Sigmoid colon (tissue), 7 donors: ENCODE measurements around the gene NANP. TPM values are rescaled to one million over a fixed set of nuclear protein-coding genes. Genes with fewer than 3 reads are reported as not detected.
"Not testable (repeated sequence)": the region's sequence is repeated elsewhere in the genome, so short reads cannot be mapped to it uniquely, and the experiment has no call there.

Source experiments
- DNase-seq: peaks from one replicate; pipeline ENCODE4 v3.0.0-alpha.2; 2019
- H3K27ac ChIP-seq, 4 donors: fragments of 200-600 bp; sonication (generic); one replicate each; pipeline ENCODE4 v1.5.1; 2016 to 2019; ENCODE audit warnings: mild to moderate bottlenecking in 1 of 4
- H3K27me3 ChIP-seq, 3 donors: fragments of 200-600 bp; sonication (generic); one replicate each; pipeline ENCODE4 v1.5.1; 2019; ENCODE audit warnings: mild to moderate bottlenecking in 1 of 3
- H3K36me3 ChIP-seq, 4 donors: fragments of 200-600 bp; sonication (generic); one replicate each; pipeline ENCODE4 v1.5.1; 2016 to 2019
- H3K4me1 ChIP-seq, 4 donors: fragments of 200-600 bp; sonication (generic); one replicate each; pipeline ENCODE4 v1.5.1; 2017 to 2019
- H3K4me3 ChIP-seq, 4 donors: fragments of 200-600 bp; sonication (generic); one replicate each; pipeline ENCODE4 v1.5.1; 2017 to 2019; ENCODE audit warnings: mild to moderate bottlenecking in 2 of 4, moderate library complexity in 1 of 4
- H3K9me3 ChIP-seq, 4 donors: fragments of 200-600 bp in 3 of 4; sonication (generic) in 3 of 4; one replicate each; pipeline versions ENCODE4 v1.5.1 to v1.6.1; 2013 to 2019
- CTCF ChIP-seq, 4 experiments: fragments of 450-650 bp in 3 of 4; fragments of 200-600 bp in 1 of 4; IDR thresholded peaks; one replicate each; pipeline ENCODE4 v1.5.1; 2016 to 2019; ENCODE audit warnings: antibody characterized with exemption in 4 of 4, mild to moderate bottlenecking in 3 of 4, moderate library complexity in 2 of 4
- EP300 ChIP-seq, 4 donors: sonication (generic); formaldehyde crosslinking; IDR thresholded peaks; one replicate each; pipeline ENCODE4 v1.6.1; 2017; ENCODE audit warnings: antibody characterized with exemption in 4 of 4
- POLR2A ChIP-seq, 2 donors: fragments of 450-650 bp; IDR thresholded peaks; one replicate each; pipeline ENCODE4 v1.6.1; 2016; ENCODE audit warnings: antibody characterized with exemption in 2 of 2, mild to moderate bottlenecking in 2 of 2, moderate library complexity in 2 of 2
- POLR2AphosphoS5 ChIP-seq, 4 donors: sonication (generic); formaldehyde crosslinking; IDR thresholded peaks; one replicate each; pipeline ENCODE4 v1.6.1; 2017; ENCODE audit warnings: antibody characterized with exemption in 4 of 4
- WGBS, 2 donors: extraction: QIAGEN DNeasy Blood & Tissue Kit; methylation state at CpG; one replicate each; pipeline ENCODE4 v1.1.7; 2013; 5-methylcytosine and 5-hydroxymethylcytosine counted together
- intact Hi-C: fragments of 100-400 bp; cut with DNase I; formaldehyde crosslinking; loops from one replicate; pipeline ENCODE4 v1.15.1; 2023
- polyA plus RNA-seq, 3 donors: library from polyadenylated mRNA; stranded (reverse); fragments of 200-250 nt; gene quantifications; one replicate each; pipeline ENCODE4 v1.2.3, GENCODE V29; 2013
- total RNA-seq, 4 donors: library from RNA; depleted of rRNA; stranded (reverse); fragments of >200 nt; gene quantifications; one replicate each; pipeline ENCODE4 v1.1.0, GENCODE V29; 2016
- donor health status: healthy with polysubstance abuse.
- donor health status: Bipolar disorder and iron deficiency.
- donor health status: healthy.

The NANP gene
- total and polyA plus RNA-seq, 7 donors = 1.2 to 5.7 (median 3.9) TPM

DNA sequence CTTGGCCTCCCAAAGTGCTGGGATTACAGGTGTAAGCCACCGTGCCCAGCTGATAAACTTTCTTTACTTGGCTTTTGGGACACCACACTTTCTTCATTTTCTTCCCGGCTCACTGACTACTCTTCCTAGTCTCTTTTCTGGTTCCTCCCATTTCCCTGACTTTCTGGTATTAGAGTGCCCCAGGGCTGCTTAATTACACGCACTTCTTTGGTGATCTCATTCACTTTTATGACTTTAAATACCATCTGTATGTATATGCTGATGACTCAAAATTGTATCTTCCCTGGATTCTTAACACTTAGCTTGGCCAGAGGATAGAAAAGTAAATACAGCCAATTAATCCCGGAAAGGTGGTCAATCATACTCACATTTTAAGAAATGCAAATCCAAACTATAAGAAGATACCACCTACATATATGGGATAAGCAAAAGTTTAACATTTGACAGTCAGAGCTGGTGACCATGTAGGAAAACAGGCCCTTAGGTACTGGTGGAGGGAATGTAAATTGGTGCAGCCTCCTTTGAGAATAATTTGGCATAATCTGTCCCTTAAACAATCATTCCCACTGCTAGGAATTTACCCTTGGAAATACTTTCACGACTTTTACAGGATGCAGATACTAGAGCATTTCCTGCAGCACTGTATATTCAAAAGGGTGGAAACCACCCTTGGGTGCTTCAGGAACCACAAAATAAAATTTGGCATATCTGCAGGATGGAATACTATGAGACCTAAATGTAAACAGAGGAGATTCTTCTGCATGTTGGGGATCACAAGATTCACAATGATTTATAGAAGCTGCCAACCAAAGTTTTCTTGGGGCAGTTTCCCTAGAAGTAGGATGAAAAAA, 9.4 kb upstream of the NANP start:
- no peak for DNase-seq
- Histone ChIP-seq H3K4me1 (no peaks in the 10 kb centered on the region), H3K9me3 (no peaks in the 10 kb centered on the region), H3K36me3 (peaks cover 0 to 10% (median 0%) of the 10 kb centered on the region in 4 donors), H3K27me3 (no peaks in the 10 kb centered on the region), H3K27ac (no peak overlapping the region), H3K4me3 (no peak overlapping the region)
- WGBS, 2 donors = 77 to 83% methylated on average over 5 of the region's 5 CpGs
- TF ChIP-seq POLR2A (IDR thresholded peaks at IDR 0.05) (no peak), POLR2AphosphoS5 (IDR thresholded peaks at IDR 0.05) (no peak), CTCF (IDR thresholded peaks at IDR 0.05) (no peak), EP300 (IDR thresholded peaks at IDR 0.05) (no peak)
- intact Hi-C loops = no loop called here

DNA sequence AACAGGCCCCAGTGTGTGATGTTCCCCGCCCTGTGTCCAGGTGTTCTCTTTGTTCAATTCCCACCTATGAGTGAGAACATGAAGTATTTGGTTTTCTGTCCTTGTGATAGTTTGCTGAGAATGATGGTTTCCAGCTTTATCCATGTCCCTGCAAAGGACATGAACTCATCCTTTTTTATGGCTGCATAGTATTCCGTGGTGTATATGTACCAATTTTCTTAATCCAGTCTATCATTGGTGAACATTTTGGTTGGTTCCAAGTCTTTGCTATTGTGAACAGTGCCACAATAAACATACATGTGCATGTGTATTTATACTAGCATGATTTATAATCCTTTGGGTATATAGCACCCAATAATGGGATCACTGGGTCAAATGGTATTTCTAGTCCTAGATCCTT, 6.8 kb upstream of the NANP start:
- H3K27me3 ChIP-seq, H3K4me3 ChIP-seq, H3K27ac ChIP-seq, H3K9me3 ChIP-seq, DNase-seq, H3K4me1 ChIP-seq, intact Hi-C loops: not testable (repeated sequence)
- peaks cover 0 to 10% (median 0%) of the 10 kb centered on the region in 4 donors for H3K36me3 ChIP-seq
- WGBS, 2 donors = 93 to 97% methylated on average over 2 of the region's 2 CpGs

DNA sequence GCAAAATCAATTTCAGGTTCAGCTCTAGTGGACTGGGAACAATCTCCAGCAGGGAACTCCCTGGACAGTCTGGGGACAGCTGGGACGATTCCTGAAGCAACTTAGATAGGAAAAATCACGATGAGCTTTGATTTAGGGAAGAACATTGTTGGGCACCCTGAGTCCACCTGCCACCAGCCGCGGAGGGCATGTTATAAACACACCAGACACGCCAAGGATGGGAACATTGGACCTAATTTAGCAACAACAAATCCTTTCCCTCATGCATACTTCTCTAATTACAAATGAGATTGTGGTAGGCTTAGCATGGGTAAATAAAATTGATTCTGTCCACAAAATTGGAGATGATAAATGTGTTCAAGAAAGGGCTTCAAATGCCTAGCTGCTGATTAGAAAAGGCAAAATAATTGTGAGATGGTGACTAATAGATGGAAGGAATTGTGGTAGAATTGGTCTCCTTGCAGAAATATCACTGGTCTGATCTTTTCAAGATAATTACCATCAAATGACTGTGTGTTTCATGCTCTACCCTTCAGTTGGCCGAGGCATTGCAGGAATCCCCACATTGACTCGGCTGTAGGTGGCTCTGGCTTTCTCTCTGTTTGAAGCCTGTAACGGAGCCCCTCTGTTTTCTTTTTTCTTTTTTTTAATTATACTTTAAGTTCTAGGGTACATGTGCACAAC, 6.1 kb upstream of the NANP start:
- no peak for TF ChIP-seq POLR2A (IDR thresholded peaks at IDR 0.05)
- WGBS, 2 donors = 90% methylated on average over 8 of the region's 8 CpGs
- H3K36me3 ChIP-seq = peaks cover 0 to 5% (median 0%) of the 10 kb centered on the region in 4 donors
- no peak overlapping the region for H3K4me3 ChIP-seq
- H3K4me1 ChIP-seq = peaks cover 0 to 1% (median under 1%) of the 10 kb centered on the region in 4 donors
- no peak overlapping the region for H3K27ac ChIP-seq
- no peak for DNase-seq
- no peaks in the 10 kb centered on the region for H3K27me3 ChIP-seq
- H3K9me3 ChIP-seq = no peaks in the 10 kb centered on the region
- intact Hi-C loops = loop anchor here (10.0 kb wide), 1 partner anchor 595 kb away; no protein-coding TSS in a partner anchor

DNA sequence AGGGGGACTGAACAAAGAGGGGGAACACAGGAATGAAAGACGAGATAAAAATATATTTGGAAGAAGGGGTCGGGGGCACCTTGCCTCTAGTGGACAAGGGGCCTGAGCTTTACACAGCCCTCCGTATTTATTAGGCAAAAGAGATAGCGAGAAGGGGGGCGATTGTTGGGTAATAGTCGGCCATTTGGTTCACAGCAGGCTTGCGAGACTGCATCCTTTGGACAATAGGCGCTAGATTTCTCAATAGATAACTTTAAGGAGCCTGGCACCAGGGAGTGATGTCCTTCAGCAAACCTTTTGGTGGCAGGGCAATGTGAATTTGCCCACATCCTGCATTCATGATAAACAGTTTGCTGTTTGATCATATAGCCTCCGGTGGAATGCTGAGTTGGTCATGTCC, 3.0 kb upstream of the NANP start:
- Histone ChIP-seq H3K27ac (no peak overlapping the region), H3K4me3 (no peak overlapping the region), H3K36me3 (no peaks in the 10 kb centered on the region), H3K9me3 (no peaks in the 10 kb centered on the region), H3K27me3 (no peaks in the 10 kb centered on the region), H3K4me1 (peaks cover 0 to 21% (median 13%) of the 10 kb centered on the region in 4 donors)
- intact Hi-C loops = loop anchor here (2.0 to 10.0 kb wide), 2 partner anchors 62 to 592 kb away; no protein-coding TSS in a partner anchor
- no peak for DNase-seq
- WGBS, 2 donors = 88 to 94% methylated on average over 9 of the region's 9 CpGs
- TF ChIP-seq EP300 (IDR thresholded peaks at IDR 0.05) (no peak), POLR2AphosphoS5 (IDR thresholded peaks at IDR 0.05) (no peak), CTCF (IDR thresholded peaks at IDR 0.05) (no peak), POLR2A (IDR thresholded peaks at IDR 0.05) (no peak)

- H3K27me3 ChIP-seq = no peaks in the 10 kb centered on the region
- intact Hi-C loops = loop anchor here (5.0 to 10.0 kb wide), 3 partner anchors 43 to 590 kb away; no protein-coding TSS in a partner anchor
- peaks cover 0 to 27% (median 13%) of the 10 kb centered on the region in 4 donors for H3K4me1 ChIP-seq
- TF ChIP-seq POLR2A (IDR thresholded peaks at IDR 0.05) (no peak), CTCF (IDR thresholded peaks at IDR 0.05) (no peak), EP300 (IDR thresholded peaks at IDR 0.05) (no peak), POLR2AphosphoS5 (IDR thresholded peaks at IDR 0.05) (no peak)
- H3K4me3 ChIP-seq = peak overlapping the region; percentile 68 to 98 (median 78)
- no peaks in the 10 kb centered on the region for H3K36me3 ChIP-seq
- no peak for DNase-seq
- 44 to 45% methylated on average over 17 of the region's 17 CpGs for WGBS, 2 donors
- H3K27ac ChIP-seq = peak overlapping the region; percentile 83 to 97 (median 92)
- H3K9me3 ChIP-seq = no peaks in the 10 kb centered on the region
Measured at GRCh38 chr20:25624500-25624939, 706 bp upstream of the NANP start.
